Neural cell (in vitro differentiated cells): Measurements from ENCODE around the gene BMPR1B.

ENCODE experiments used
- CTCF ChIP-seq: fragments of 450-650 bp; IDR thresholded peaks from 2 replicates; pipeline ENCODE4 v1.5.1; 2014; ENCODE audit warnings: antibody characterized with exemption, mild to moderate bottlenecking, moderate library complexity; ENCODE audit not compliant: poor library complexity, severe bottlenecking
- EZH2 ChIP-seq: fragments of 200-600, 300-800 bp; shearing (Covaris generic), sonication (generic); IDR thresholded peaks from 2 replicates; pipeline ENCODE4 v1.6.1; 2014; ENCODE audit warnings: antibody characterized with exemption, low read length, borderline replicate concordance, mild to moderate bottlenecking; ENCODE audit not compliant: insufficient read depth, poor library complexity, severe bottlenecking
- POLR2AphosphoS5 ChIP-seq: IDR thresholded peaks from 2 replicates; pipeline ENCODE4 v1.6.1; 2012

- TF ChIP-seq CTCF (no peak), EZH2 (no peak), POLR2AphosphoS5 (no peak)
Observed at GRCh38 chr4:95180531-95181242, 422.9 kb downstream of the BMPR1B start.
